ENCODE results near the gene EVI5. TPM values are rescaled to one million over a fixed set of nuclear protein-coding genes. Genes with fewer than 3 reads are reported as not detected.

EVI5 gene
- total and polyA plus RNA-seq, 12 donors, result 3.6 to 63.1 (median 45.2) TPM

- Histone ChIP-seq H3K9me3 (replicated peaks in 1 of 3) (no peaks in the 10 kb centered on the region), H3K27me3 (no peaks in the 10 kb centered on the region), H3K36me3 (replicated peaks in 1 of 2) (no peaks in the 10 kb centered on the region), H3K4me3 (no peak overlapping the region), H3K4me1 (replicated peaks in 1 of 2) (no peaks in the 10 kb centered on the region), H3K27ac (no peak overlapping the region)
- intact Hi-C loops (cut with DNase I), result no loop called here
- TF ChIP-seq POLR2A (IDR thresholded peaks at IDR 0.05), result no peak
- TF ChIP-seq CTCF (IDR thresholded peaks at IDR 0.05), result no peak
- DNase-seq, result no peak
- 94 to 95% (median 94%) methylated on average over 3 of the region's 3 CpGs for WGBS, 4 donors
Observed at GRCh38 chr1:92575123-92575522, 209.8 kb downstream of the EVI5 start.

- intact Hi-C loops (cut with DNase I), result no loop called here
- no peaks in the 10 kb centered on the region for H3K4me1 ChIP-seq (replicated peaks in 1 of 2)
- no peaks in the 10 kb centered on the region for H3K36me3 ChIP-seq (replicated peaks in 1 of 2)
- no peak for DNase-seq
- WGBS, 4 donors, result 47 to 50% (median 49%) methylated on average over 2 of the region's 2 CpGs
- TF ChIP-seq CTCF (IDR thresholded peaks at IDR 0.05) (no peak), POLR2A (IDR thresholded peaks at IDR 0.05) (no peak)
- no peak overlapping the region for H3K27ac ChIP-seq
- no peak overlapping the region for H3K4me3 ChIP-seq
- no peaks in the 10 kb centered on the region for H3K27me3 ChIP-seq
- H3K9me3 ChIP-seq (replicated peaks in 1 of 3), result no peaks in the 10 kb centered on the region
Observed at GRCh38 chr1:92572520-92572919, 212.4 kb downstream of the EVI5 start.

GRCh38 chr1:92571578-92571977 lies 213.3 kb downstream of the EVI5 start:
- H3K9me3 ChIP-seq (replicated peaks in 1 of 3), result no peaks in the 10 kb centered on the region
- no peaks in the 10 kb centered on the region for H3K4me1 ChIP-seq (replicated peaks in 1 of 2)
- no peak overlapping the region for H3K4me3 ChIP-seq
- H3K27me3 ChIP-seq, result no peaks in the 10 kb centered on the region
- DNase-seq, result no peak
- no peaks in the 10 kb centered on the region for H3K36me3 ChIP-seq (replicated peaks in 1 of 2)
- intact Hi-C loops (cut with DNase I), result no loop called here
- no peak for TF ChIP-seq CTCF (IDR thresholded peaks at IDR 0.05)
- no peak for TF ChIP-seq POLR2A (IDR thresholded peaks at IDR 0.05)
- 97 to 98% (median 98%) methylated on average over 2 of the region's 2 CpGs for WGBS, 4 donors
- no peak overlapping the region for H3K27ac ChIP-seq

GRCh38 chr1:92567211-92567868 lies 217.6 kb downstream of the EVI5 start:
- no peak for TF ChIP-seq POLR2A (IDR thresholded peaks at IDR 0.05)
- no peak for TF ChIP-seq CTCF (IDR thresholded peaks at IDR 0.05)
- Histone ChIP-seq H3K36me3 (replicated peaks in 1 of 2) (no peaks in the 10 kb centered on the region), H3K4me3 (no peak overlapping the region), H3K27ac (no peak overlapping the region), H3K27me3 (no peaks in the 10 kb centered on the region), H3K4me1 (replicated peaks in 1 of 2) (peaks cover 4 to 11% of the 10 kb centered on the region in 2 donors), H3K9me3 (replicated peaks in 1 of 3) (no peaks in the 10 kb centered on the region)
- no peak for DNase-seq
- WGBS, 4 donors, result 94 to 100% (median 96%) methylated on average over 1 of the region's 1 CpG
- intact Hi-C loops (cut with DNase I), result no loop called here

Data from adrenal gland (tissue), 12 donors.